M059J (cell line): ENCODE results near the gene U2AF1L4. TPM values are rescaled to one million over a fixed set of nuclear protein-coding genes. Genes with fewer than 3 reads are reported as not detected.
"Not testable (repeated sequence)": the region's sequence is repeated elsewhere in the genome, so short reads cannot be mapped to it uniquely, and the experiment has no call there.

Source experiments
- DNase-seq: peaks from one replicate; pipeline ENCODE4 v3.0.0-alpha.2; 2012; ENCODE audit warnings: low read depth
- total RNA-seq: library from RNA; depleted of rRNA; stranded (reverse); fragments of >200 nt; shearing (Covaris generic); gene quantifications from 2 replicates; pipeline ENCODE4 v1.2.3, GENCODE V29; 2014

Gene U2AF1L4
- total RNA-seq, 1 experiment from 2014 or later, result 18.0 TPM

GRCh38 chr19:35727053-35727955 is 17.9 kb downstream of the U2AF1L4 start:
- no peak for DNase-seq

GRCh38 chr19:35725216-35725861 is 19.9 kb downstream of the U2AF1L4 start:
- no peak for DNase-seq

- no peak for DNase-seq
These were observed 20.7 kb downstream of the U2AF1L4 start for GRCh38 chr19:35724560-35724959.

DNA sequence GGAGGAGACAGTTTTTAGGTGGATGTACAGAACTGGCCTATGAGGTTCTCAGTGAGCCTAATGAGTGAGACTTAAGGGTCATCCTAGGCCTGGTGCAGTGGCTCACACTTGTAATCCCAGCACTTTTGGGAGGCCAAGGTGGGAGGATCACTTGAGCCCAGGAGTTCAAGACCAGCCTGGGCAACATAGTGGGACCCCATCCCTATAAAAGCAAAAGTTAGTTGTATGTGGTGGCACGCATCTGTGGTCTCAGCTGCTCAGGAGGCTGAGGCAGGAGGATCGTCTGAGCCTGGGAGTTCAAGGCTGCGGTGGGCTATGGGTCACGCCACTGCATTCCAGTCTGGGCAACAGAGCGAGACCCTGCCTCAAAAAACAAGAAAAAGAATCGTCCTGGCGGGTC is 21.1 kb downstream of the U2AF1L4 start:
- not testable (repeated sequence) for DNase-seq

GRCh38 chr19:35723671-35724070 is 21.5 kb downstream of the U2AF1L4 start:
- DNase-seq, result no peak

DNA sequence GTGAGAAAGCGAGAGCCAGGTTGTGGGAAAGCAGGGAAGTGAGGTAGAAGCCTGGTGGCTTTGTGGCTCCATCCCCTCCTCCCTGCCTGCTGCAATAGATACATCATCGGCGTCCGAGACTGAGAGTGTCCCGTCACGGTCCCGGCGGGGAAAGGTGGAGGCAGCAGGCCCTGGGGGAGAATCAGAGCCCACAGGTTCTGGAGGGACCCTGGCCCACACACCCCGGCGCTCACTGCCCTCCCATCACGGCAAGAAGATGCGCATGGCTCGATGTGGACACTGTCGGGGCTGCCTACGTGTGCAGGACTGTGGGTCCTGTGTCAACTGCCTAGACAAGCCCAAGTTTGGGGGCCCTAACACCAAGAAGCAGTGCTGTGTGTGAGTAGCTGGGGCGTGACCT is 22.3 kb downstream of the U2AF1L4 start:
- no peak for DNase-seq

DNA sequence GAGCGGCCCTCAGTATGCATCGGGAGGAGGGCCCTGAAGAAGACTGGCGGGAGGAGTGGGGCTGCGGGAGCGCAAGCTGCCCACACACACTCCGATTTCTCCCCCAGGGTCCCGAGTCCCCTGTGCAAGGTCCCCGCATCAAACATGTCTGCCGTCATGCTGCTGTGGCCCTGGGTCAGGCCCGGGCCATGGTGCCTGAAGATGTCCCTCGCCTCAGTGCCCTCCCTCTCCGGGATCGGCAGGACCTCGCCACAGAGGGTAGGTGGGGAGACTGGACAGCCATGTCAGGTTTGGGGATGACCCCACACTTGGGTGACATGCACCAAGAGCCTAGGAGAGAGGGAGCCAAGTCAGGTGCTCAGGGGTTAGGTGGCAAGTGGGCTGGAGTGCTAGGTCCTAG is 22.8 kb downstream of the U2AF1L4 start:
- no peak for DNase-seq

GRCh38 chr19:35721374-35721773 is 23.8 kb downstream of the U2AF1L4 start:
- no peak for DNase-seq

GRCh38 chr19:35720648-35721047 is 24.6 kb downstream of the U2AF1L4 start:
- no peak for DNase-seq

GRCh38 chr19:35720163-35720524 is 25.1 kb downstream of the U2AF1L4 start:
- DNase-seq, result no peak

DNA sequence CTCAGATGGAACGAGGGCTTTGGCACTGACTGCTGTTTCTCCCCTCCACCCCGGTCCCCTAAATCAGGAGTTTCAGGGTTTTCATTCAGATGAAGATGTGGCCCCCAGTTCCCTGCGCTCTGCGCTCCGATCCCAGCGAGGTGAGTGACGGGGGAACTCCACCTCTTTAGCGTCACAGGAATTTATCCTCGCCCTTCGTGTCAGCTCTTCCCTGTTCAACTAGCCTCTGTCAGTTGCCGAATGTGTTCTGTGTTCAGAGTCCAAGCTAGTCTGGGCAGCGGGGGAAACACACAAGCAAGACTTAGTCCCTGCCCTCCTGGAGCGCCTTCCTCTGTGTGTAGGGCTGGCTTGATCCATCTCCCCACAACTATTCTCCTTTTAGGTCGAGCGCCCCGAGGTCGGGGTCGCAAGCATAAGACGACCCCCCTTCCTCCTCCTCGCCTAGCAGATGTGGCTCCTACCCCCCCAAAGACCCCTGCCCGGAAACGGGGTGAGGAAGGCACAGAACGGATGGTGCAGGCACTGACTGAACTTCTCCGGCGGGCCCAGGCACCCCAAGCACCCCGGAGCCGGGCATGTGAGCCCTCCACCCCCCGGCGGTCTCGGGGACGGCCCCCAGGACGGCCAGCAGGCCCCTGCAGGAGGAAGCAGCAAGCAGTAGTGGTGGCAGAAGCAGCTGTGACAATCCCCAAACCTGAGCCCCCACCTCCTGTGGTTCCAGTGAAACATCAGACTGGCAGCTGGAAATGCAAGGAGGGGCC is 25.6 kb downstream of the U2AF1L4 start:
- no peak for DNase-seq

- peak; percentile 30 for DNase-seq
These were observed 26.7 kb downstream of the U2AF1L4 start for GRCh38 chr19:35718345-35719041.

DNA sequence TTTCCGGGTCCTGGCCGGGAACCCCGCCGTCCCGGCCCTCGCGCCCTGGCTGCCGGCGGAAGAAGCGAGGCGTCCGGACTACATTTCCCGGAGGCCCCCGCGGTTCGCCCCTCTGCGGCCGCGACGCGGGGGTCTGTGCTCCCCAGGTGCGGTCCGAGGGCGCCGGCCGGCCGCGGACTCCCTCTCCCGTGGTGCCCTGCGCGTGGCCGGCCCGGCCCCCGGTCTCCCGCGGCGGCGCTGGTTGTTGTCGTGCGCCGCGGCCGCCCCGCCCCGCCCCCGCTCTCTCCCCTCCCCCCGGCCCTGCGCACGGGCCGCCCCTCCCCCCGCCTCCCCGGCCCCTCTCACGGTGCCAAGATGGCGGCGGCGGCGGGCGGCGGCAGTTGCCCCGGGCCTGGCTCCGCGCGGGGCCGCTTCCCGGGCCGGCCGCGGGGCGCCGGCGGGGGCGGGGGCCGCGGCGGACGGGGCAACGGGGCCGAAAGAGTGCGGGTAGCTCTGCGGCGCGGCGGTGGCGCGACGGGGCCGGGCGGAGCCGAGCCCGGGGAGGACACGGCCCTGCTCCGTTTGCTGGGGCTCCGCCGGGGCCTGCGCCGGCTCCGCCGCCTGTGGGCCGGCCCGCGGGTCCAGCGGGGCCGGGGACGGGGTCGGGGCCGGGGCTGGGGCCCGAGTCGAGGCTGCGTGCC is 27.4 kb downstream of the U2AF1L4 start, which contains the start of gene KMT2B:
KMT2B (plus strand) TSS at position 339 of the 680 bp plus-strand sequence; CDS start at position 355, 16 bp downstream.
- no peak for DNase-seq

DNA sequence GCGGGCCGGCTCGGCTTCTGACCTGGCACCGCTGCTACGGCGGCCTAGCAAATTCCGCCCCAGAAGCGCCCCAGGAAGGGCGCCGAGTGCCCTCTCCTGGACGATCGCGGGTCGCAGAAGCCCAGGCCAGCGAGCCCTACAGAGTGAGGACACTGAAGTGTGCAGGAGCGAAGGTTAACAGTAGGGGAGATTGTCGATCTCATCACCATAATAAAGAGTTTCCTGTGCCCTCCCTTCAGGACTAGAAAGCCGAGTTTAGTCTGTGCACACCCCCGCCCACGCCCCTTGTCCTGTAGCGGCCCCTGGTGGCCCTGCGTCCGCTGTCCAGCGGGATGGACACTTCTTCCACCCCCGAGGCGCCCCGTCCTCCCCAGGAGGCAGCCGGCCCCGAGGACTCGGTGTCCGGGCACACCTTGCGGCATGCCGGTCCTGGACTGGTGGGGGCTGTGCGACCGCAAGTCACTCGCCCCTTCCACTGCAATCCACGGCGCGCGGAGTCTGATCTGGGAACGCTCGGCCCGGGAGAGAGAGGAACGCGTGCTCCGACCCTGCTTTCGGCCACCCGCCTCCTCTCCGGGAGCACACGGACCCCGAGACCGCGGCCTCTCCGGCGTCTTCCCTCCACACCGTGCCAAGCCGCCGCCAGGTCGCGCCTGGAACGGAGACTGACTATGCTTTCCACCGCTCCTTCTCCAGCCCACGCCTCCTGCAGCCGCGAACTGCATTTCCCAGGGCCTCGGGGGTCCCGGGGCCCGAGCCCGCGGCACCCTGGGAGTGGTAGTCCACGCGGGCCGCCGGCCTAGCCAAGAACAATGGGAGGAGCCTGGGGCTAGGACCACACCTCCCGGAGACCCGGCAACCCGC is 28.2 kb downstream of the U2AF1L4 start:
- peak; percentile 94 for DNase-seq

- no peak for DNase-seq
These were observed 29.0 kb downstream of the U2AF1L4 start for GRCh38 chr19:35715981-35716800.

DNA sequence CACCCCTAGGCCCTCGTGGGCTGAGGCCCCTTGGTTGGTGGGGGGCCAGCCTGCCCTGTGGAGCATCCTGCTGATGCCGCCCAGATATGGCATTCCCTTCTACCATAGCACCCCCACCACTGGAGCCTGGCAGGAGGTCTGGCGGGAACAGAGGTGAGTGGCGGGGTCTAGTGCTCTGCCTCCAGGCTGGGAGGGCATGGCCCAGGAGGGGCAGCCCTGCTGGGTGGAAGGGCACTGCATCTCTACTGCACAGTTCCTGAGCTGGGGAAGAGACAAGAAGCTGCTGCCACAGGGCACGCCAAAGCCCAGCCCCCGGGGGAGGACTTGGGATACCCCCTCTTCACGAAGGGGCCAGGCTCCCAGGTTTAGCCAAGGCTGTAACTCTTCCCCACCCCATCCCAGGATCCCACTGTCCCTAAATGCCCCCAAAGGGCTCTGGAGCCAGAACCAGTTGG is 29.8 kb downstream of the U2AF1L4 start:
- no peak for DNase-seq

GRCh38 chr19:35714601-35715354 is 30.4 kb downstream of the U2AF1L4 start:
- no peak for DNase-seq

DNA sequence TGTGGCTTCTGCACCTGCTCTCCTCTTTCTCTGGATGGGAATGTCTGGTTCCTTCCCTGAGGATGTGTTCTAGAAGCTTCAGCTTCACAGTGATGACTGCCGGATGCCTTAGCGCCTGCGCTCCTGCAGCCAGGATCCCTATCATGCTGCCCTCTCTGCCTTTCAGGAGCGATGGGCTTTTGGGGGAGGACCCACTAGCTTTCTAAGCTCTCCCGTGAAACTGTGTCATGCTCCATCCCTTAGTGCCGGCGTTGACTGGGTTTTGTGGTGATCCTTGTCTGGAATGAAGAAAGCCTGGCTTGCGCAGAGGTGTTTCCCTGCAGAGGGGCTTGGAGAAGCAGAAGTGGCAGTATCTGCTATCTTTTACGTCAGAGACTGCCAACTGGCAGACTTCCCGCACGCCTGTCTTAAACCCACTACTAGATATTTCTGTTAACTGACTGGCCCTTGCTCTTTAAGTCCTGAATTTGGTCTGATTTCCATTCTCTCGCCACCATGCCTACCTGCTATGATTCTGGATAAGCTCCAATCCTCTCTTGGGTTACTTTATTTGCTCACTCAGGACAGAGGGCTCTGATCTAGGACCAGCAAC is 31.2 kb downstream of the U2AF1L4 start:
- DNase-seq, result no peak
